GM12878 (cell line): ENCODE data around the gene ATAD2B. TPM values are rescaled to one million over a fixed set of nuclear protein-coding genes. Genes with fewer than 3 reads are reported as not detected.

ENCODE experiments used
- ATAC-seq: fragments of 200-7000 bp; cut with Tn5 transposase; 3 replicates; pipeline ENCODE4 v1.9.1; 2020; ENCODE audit warnings: mild to moderate bottlenecking, moderate library complexity
- BruUV-seq: library from RNA; stranded (reverse); fragments of 400-500 nt; replicated peaks from 2 replicates; lab custom pipeline; 2021; lab: Mats Ljungman, UMichigan
- CTCF ChIA-PET: fragments of 300-600 bp; sonication (Branson Sonifier 250); formaldehyde crosslinking; extraction: SDS; loops from one replicate; lab custom pipeline; 2021; ENCODE audit warnings: inconsistent platforms; lab: Yijun Ruan, JAX
- POLR2A ChIA-PET: fragments of 350-600 bp; formaldehyde crosslinking; extraction: SDS; loops from one replicate; lab custom pipeline; 2021; ENCODE audit warnings: inconsistent platforms; lab: Charles Lee
- RAD21 ChIA-PET: fragments of 300-600 bp; sonication (Branson Sonifier 250); formaldehyde crosslinking; loops from one replicate; lab custom pipeline; 2023; ENCODE audit warnings: antibody characterized with exemption; ENCODE audit not compliant: unreplicated experiment; lab: Charles Lee
- SMC1A ChIA-PET: fragments of 300-600 bp; sonication (Branson Sonifier 250); formaldehyde crosslinking; loops from one replicate; lab custom pipeline; 2023; ENCODE audit not compliant: unreplicated experiment, uncharacterized antibody; lab: Charles Lee
- DNase-seq: peaks from one replicate; pipeline ENCODE4 v3.0.0-alpha.2; 2011; ENCODE audit warnings: low read depth, low spot score
- FAIRE-seq: peaks from 3 replicates; lab custom pipeline; 2011; peaks lifted over from hg19 to GRCh38; lab: Jason Lieb, UNC
- H2AFZ ChIP-seq: 2 replicates; pipeline ENCODE4 v1.6.0; 2011; ENCODE audit warnings: low read depth, low read length, control low read depth; ENCODE audit not compliant: control insufficient read depth
- H3K27ac ChIP-seq: 2 replicates; pipeline ENCODE4 v1.5.1; 2011; ENCODE audit warnings: control low read depth; ENCODE audit not compliant: control insufficient read depth, insufficient read depth
- H3K27me3 ChIP-seq, 2 experiments: replicated peaks in 1 of 2; 2 replicates each; pipeline versions ENCODE4 v1.6.0 to v1.6.1; 2011; ENCODE audit warnings: low read length in 1 of 2; ENCODE audit not compliant: control insufficient read depth in 2 of 2, insufficient read depth in 2 of 2
- H3K36me3 ChIP-seq, 2 experiments: 2 replicates each; pipeline ENCODE4 v1.5.1; 2011; ENCODE audit warnings: low read length in 1 of 2; ENCODE audit not compliant: control insufficient read depth in 2 of 2, insufficient read depth in 2 of 2
- H3K4me1 ChIP-seq: 2 replicates; pipeline ENCODE4 v1.6.1; 2011; ENCODE audit warnings: mild to moderate bottlenecking, low read length, moderate library complexity, mixed read lengths; ENCODE audit not compliant: control insufficient read depth, insufficient read depth
- H3K4me2 ChIP-seq: 2 replicates; pipeline ENCODE4 v1.6.0; 2011; ENCODE audit warnings: control low read depth; ENCODE audit not compliant: control insufficient read depth, insufficient read depth
- H3K4me3 ChIP-seq: fragments of 200-600 bp; sonication (generic); 2 replicates; pipeline ENCODE4 v1.5.1; 2016
- H3K79me2 ChIP-seq: 2 replicates; pipeline ENCODE4 v1.6.0; 2011; ENCODE audit warnings: low read length; ENCODE audit not compliant: control insufficient read depth, insufficient read depth
- H3K9ac ChIP-seq: 2 replicates; pipeline ENCODE4 v1.8.0; 2011; ENCODE audit warnings: low read length, control low read depth, mixed read lengths; ENCODE audit not compliant: control insufficient read depth, insufficient read depth
- H3K9me3 ChIP-seq: replicated peaks from 3 replicates; pipeline ENCODE4 v1.5.1; 2011; ENCODE audit warnings: mild to moderate bottlenecking, low read length; ENCODE audit not compliant: control insufficient read depth, insufficient read depth
- H4K20me1 ChIP-seq: 2 replicates; pipeline ENCODE4 v1.6.0; 2011; ENCODE audit not compliant: control insufficient read depth, insufficient read depth
- CHD2 ChIP-seq: IDR thresholded peaks from 2 replicates; pipeline ENCODE4 v1.6.1; 2011; ENCODE audit warnings: low read depth, low read length, improper control_type of control experiment, borderline replicate concordance
- JUND ChIP-seq: IDR thresholded peaks from 2 replicates; pipeline ENCODE4 v1.6.1; 2012; ENCODE audit warnings: low read depth, mild to moderate bottlenecking, low read length, improper control_type of control experiment, moderate library complexity
- NKRF ChIP-seq: fragments of 450-650 bp; conservative IDR thresholded peaks from 2 replicates; pipeline ENCODE4 v1.6.1; 2017; ENCODE audit warnings: mild to moderate bottlenecking, moderate library complexity
- YBX1 ChIP-seq: fragments of 450-650 bp; IDR thresholded peaks from 2 replicates; pipeline ENCODE4 v1.6.1; 2016; ENCODE audit warnings: antibody characterized with exemption
- WGBS: methylation state at CpG from one replicate; pipeline ENCODE4 v1.1.6; 2016; ENCODE audit warnings: low lambda C conversion rate; ENCODE audit not compliant: insufficient replicate concordance, insufficient coverage; ENCODE audit errors: missing lambda C conversion rate; 5-methylcytosine and 5-hydroxymethylcytosine counted together
- in situ Hi-C: fragments of 300-500 bp; cut with MboI; formaldehyde crosslinking; loops from 9 replicates; pipeline ENCODE4 v1.14.3; 2018; ENCODE audit warnings: mixed read lengths
- intact Hi-C: fragments of 100-400 bp; cut with micrococcal nuclease; formaldehyde crosslinking; loops from one replicate; pipeline ENCODE4 v1.14.2; 2022; ENCODE audit not compliant: unreplicated experiment
- polyA plus RNA-seq, 11 experiments: library from polyadenylated mRNA; depleted of rRNA in 4 of 11; unstranded in 6 of 11; stranded (reverse) in 5 of 11; fragments of >200 nt; fragmentation: Nextera tagmentation in 4 of 11; fragmentation: Illumina TruSeq in 1 of 11; extraction: Ambion mirVana in 4 of 11; extraction: Trizol in 1 of 11; gene quantifications; 1 replicate in 1 of 11; 2 replicates in 10 of 11; pipeline versions ENCODE4 v1.2.1 to v1.2.3, GENCODE V29; 2011 to 2016; ENCODE audit warnings: inconsistent platforms in 2 of 11, missing spikeins in 2 of 11, low read depth in 1 of 11
- total RNA-seq, 4 experiments: library from RNA; depleted of rRNA in 3 of 4; stranded (reverse); fragments of >200 nt in 3 of 4; fragmentation: Illumina TruSeq in 1 of 4; extraction: Trizol in 1 of 4; gene quantifications; 2 replicates each; pipeline versions ENCODE4 v1.2.1 to v1.2.3, GENCODE V29; 2013 to 2021

Gene ATAD2B
- total and polyA plus RNA-seq, 10 of the 15 experiments (the other 5 are each of a cell fraction or from before 2014, with no cell fraction given): 3.6 to 29.9 (median 16.8) TPM

DNA sequence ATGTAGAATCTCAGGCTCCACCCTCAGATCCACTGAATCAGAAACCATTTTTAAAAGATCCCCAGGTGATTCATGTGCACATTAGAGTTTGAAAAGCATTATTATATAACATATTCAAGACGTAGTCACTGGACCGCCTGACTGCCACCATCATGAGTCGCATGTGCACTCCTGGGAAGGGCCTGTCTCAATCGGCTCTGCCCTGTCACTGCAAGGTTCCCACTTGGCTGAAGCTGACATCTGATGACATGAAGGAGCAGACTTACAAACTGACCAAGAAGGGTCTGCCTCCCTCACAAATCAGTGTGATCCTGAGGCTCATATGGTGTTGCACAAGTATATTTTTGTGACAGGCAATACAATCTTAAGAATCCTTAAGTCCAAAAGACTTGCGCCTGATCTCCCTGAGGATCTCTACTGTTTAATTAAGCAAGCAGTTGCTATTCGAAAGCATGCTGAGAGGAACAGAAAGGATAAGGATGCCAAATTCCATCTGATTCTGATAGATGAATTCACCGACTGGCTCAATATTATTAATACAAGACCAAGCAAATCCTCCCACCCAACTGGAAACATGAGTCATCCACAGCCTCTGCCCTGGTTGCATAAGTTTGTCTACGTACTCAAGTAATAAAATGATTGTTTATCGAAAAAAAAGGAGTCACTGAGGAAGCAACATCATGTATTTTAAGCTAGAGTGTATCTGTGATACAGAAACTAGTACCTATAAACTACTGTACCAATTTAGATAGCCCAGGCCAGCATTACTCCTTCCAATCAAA lies 26.2 kb downstream of the ATAD2B start (continued):
- no peak for TF ChIP-seq NKRF
- no peak for TF ChIP-seq CHD2
- no peak for TF ChIP-seq JUND
- TF ChIP-seq, all 136 proteins: peak for 0

GRCh38 chr2:23900133-23900532 lies 26.8 kb downstream of the ATAD2B start:
- POLR2A ChIA-PET: interaction anchor here (0.6 to 1.0 kb wide), 3 partner anchors 28 to 184 kb away, joined by 3 to 8 read pairs (median 6); no protein-coding TSS in a partner anchor
- in situ Hi-C loops (no loop called here), intact Hi-C loops (no loop called here)
- no peak overlapping the region for H3K27ac ChIP-seq
- no peak for TF ChIP-seq YBX1
- H3K9me3 ChIP-seq: no peaks in the 10 kb centered on the region; the same call in 2 of the 3 replicates
- H3K4me2 ChIP-seq: no peak overlapping the region
- no peak for FAIRE-seq
- ATAC-seq: no peak
- RAD21 ChIA-PET: no interaction called here
- H3K9ac ChIP-seq: no peak overlapping the region
- peaks cover 47% of the 10 kb centered on the region for H3K79me2 ChIP-seq
- CTCF ChIA-PET: interaction anchor here (1.5 kb wide), 1 partner anchor 80 kb away, joined by 4 read pairs; no protein-coding TSS in a partner anchor
- no peaks in the 10 kb centered on the region for H3K4me1 ChIP-seq
- H3K27me3 ChIP-seq: no peaks in the 10 kb centered on the region
- DNase-seq: no peak
- no peak overlapping the region for H3K4me3 ChIP-seq
- H2AFZ ChIP-seq: no peak overlapping the region
- no TSS peak for BruUV-seq
- SMC1A ChIA-PET: interaction anchor here (2.8 kb wide), 1 partner anchor 26 kb away, joined by 20 read pairs; the partner anchor contains the start of gene ATAD2B
- H3K36me3 ChIP-seq: no peaks in the 10 kb centered on the region
- WGBS: over 99% methylated on average over 8 of the region's 8 CpGs
- peaks cover 3% of the 10 kb centered on the region; the same call in 1 of the 2 replicates for H4K20me1 ChIP-seq
